Stimulated activated CD4-positive, alpha-beta T cell treated with anti-CD3 and anti-CD28 coated beads, Interleukin-2, amount 100 ng/mL, for 4 hours (primary cell): Measurements from ENCODE around the gene ZNF804B.

Experiments used
- DNase-seq: peaks from one replicate; pipeline ENCODE4 v3.0.0-alpha.2; 2020; ENCODE audit warnings: low read depth

The ZNF804B gene

DNA sequence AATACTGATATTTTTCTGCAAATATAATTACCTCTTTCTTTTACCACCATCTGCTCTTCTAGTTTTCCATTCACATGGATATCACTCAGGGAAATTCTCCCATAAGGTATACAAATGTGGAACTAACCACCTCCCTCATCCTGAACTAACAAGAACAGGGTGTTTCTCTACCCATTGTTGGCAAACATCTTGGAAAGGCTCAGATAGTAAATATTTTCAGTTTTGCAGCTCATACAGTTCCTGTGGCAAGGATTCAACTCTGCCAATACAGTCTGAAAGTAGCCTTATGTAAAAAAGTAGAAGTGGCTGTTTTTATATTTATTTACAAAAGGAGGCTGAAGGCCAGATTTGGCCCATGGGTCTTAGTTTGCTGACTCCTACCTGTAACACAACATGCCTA lies 549.0 kb downstream of the ZNF804B start:
- DNase-seq, result no peak

DNA sequence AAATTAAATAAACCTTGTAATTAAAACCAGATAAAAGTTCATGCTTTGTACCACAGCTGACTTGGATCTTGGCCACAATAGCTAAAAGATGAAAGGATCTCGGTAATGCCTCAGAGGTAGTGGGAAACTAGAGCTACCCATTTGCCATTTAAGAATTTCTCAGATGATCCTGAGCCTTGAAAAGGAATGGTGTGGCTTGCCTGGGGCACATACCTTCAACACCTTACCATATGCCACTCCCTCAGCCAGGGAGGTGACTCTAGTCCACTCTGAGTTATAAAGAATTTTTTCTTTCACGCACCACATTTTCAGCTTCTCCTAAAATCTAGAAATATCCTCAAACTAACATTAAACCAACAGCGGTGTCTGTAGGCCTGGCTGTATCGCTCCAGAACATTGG lies 552.4 kb downstream of the ZNF804B start:
- DNase-seq, result no peak

DNA sequence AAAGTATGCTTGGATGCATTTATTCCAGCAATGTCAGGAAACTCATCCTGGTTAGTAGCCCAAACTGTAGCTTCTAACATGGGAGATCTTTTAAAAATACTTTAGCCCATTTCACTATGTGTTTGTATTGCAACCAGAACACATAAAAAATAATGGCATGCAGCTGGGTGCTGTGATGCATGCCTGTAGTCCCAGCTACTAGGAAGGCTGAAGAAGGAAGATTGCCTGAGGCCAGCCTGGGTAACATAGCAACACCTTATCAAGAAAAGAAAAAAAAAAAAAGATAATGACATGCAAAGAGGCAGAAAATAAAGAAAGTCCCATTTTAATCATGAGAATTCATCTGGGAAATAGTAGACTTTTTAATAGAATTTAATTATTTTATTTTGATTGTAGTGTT lies 553.1 kb downstream of the ZNF804B start:
- DNase-seq, result no peak

DNA sequence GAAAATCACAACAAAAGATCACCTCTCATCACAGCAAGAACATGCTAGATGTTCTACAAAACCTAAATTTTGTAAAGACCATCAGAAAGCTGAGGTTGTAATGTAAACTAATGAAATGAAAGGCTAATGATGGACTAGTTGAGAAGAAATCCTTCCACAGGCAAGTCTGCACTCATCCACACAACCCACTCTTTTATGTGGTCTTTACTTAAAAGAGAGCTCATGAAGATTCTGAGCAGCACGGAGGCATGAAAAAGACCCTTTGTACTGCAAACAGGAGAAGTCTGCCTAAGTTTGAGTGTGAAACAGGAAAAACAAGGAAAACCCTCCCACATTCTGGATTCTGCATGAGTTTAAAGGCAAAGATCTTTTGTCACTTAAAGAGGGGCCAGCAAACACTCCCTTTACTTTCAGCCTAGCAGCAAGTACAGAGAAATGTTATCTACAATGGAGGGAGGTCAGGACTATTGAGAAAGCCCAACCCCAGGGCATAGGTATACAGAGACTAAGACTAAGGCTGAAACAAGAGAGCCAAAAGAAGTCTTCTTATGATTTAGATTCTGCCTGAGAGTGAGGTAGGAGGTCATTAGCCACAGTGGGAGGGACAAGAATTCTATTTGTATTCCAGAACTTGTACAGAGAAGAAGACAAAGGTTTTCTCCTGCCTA lies 557.2 kb downstream of the ZNF804B start:
- DNase-seq, result no peak

DNA sequence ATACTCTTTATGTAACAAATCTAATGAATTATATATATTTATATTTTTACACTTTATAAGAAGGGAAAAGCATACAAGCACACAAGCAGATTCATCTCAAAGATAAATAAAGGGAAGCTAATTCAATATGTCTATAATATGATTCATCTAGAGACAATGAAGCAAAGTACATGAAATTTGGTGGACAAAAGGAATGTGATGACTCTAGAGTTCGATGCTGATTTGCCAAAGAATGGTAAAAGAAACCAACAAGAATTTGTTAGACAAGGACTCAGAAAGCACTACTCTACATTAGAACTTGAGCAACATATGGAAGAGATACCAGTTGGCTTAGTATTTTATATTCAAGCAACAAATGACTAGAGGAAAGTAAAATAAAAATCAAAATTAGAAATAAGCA lies 572.5 kb downstream of the ZNF804B start:
- DNase-seq, result no peak

DNA sequence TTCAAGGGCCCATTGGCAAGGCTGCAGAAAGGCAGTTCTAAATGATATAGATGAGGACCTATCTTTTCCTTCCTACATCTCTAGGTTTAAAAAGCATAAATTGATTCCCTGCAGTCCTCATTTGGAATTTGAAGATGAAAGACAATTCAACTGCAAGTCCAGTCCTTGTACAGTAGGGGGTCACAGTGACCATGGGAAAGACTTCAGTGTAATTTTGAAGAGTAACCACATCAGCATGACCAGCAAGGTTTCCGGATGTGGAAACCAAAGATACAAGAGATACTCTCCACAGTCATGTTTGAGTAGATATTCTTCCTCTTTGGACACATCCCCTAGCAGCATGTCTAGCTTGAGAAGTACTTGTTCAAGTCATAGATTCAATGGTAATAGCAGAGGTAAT lies 575.3 kb downstream of the ZNF804B start:
- DNase-seq, result no peak

DNA sequence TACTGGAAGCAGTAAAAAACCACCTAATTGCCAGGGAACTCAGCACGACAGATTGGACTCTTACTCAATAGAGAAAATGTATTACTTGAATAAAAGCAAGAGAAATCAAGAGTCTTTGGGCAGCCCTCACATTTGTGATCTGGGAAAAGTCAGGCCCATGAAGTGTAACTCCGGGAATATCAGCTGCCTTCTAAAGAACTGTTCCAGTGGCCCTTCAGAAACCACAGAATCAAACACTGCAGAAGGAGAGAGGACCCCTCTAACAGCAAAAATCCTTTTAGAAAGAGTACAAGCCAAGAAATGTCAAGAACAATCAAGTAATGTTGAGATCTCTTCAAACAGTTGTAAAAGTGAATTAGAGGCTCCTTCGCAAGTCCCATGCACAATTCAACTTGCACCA lies 576.0 kb downstream of the ZNF804B start:
- no peak for DNase-seq

DNA sequence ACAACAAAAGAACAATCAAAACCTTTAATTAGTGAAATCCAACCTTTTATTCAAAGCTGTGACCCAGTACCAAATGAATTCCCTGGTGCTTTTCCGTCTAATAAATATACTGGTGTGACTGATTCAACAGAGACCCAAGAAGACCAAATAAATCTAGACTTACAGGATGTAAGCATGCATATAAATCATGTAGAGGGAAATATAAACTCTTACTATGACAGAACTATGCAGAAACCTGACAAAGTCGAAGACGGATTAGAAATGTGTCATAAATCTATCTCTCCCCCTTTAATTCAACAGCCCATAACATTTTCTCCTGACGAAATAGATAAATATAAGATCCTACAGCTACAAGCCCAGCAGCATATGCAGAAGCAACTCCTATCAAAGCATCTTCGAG lies 576.6 kb downstream of the ZNF804B start:
- no peak for DNase-seq

DNA sequence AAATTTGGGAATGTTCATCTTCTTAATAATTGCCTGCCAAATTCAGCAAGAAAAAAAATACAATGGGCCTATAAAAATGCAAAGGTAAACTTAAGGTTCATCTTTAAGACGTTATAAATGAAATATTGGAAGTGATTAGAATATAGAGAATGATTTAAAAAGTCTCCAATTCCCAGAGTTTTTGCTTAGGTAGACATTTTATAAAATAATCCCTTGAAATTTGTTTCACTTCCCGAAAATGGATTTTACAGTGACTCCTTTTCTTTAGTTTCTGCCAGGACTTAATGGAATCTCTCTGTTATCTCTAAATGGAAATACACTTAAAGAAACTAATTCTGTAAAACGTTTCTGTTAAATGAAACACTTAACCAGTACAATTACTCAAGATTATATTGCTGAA lies 580.2 kb downstream of the ZNF804B start:
- no peak for DNase-seq

DNA sequence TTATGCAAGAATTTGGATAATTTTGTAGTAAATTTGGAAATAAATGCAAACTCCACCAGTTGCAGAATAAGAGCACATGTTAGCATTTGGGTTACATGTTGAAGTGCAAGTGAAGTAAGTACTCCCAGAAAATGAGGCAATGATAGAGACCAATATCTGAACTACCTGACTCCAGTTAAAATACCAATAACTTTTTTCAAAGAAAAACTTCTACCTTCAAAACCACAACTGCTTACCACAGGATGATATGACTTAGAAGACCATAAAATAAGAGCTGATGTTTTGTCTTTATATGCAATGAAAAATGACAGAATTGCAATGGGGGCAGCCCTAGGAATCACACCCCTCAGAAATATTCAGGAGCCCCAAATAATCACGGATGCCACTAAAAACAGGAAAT lies 597.6 kb downstream of the ZNF804B start:
- DNase-seq, result no peak

DNA sequence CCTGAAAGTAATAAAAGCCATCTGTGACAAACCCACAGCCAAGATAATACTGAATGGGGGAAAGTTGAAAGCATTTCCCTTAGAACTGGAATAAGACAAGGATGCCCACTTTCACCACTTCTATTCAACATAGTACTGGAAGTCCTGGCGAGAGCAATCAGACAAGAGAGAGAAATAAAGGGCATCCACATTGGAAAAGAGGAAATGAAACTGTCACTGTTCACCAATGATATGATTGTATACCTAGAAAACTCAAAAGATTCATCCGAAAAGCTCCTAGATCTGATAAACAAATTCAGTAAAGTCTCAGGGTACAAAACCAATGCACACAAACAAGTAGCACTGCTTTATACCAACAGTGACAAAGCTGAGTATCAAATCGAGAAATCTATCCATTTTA lies 617.7 kb downstream of the ZNF804B start:
- no peak for DNase-seq

DNA sequence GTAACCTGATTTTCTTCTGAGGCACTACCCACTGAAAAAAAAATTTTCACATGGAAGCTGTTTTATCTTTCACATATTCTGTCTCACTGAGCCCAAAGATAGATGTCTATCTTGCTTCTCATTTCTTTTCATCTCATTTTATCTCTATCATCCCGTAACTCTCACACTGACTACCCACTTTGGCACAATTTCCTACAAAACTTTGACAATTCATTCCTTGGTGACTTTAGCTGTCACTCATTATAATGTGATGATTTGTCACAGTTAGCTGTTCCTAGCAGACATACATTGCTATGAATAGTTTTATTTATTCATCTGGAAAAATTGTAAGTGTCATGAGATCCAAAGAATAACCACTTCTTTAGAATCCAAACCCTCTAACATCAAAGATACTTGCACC lies 625.9 kb downstream of the ZNF804B start:
- DNase-seq, result no peak
